GM19099 (cell line): ENCODE measurements around the gene ARL6IP4.

ENCODE experiments used
- POLR2A ChIP-seq: IDR thresholded peaks from 3 replicates; pipeline ENCODE4 v1.6.1; 2011; ENCODE audit warnings: low read depth; ENCODE audit not compliant: insufficient read length; ENCODE audit errors: extremely low read depth

Gene ARL6IP4

GRCh38 chr12:122981587-122982476 is 1.4 kb downstream of the ARL6IP4 start:
- TF ChIP-seq POLR2A: no peak

GRCh38 chr12:122982477-122982815 is 2.0 kb downstream of the ARL6IP4 start:
- no peak for TF ChIP-seq POLR2A

- TF ChIP-seq POLR2A: no peak
Measured at GRCh38 chr12:122982963-122983788, 2.7 kb downstream of the ARL6IP4 start.

- TF ChIP-seq POLR2A: no peak
Measured at GRCh38 chr12:122983789-122984515, 3.5 kb downstream of the ARL6IP4 start.

GRCh38 chr12:122984612-122985337 is 4.3 kb downstream of the ARL6IP4 start:
- peak; percentile 7 for TF ChIP-seq POLR2A

- no peak for TF ChIP-seq POLR2A
Measured at GRCh38 chr12:122985338-122986257, 5.1 kb downstream of the ARL6IP4 start.

GRCh38 chr12:122986258-122986871 is 5.9 kb downstream of the ARL6IP4 start:
- no peak for TF ChIP-seq POLR2A

GRCh38 chr12:122987086-122987951 is 6.8 kb downstream of the ARL6IP4 start:
- no peak for TF ChIP-seq POLR2A

- TF ChIP-seq POLR2A: no peak
Measured at GRCh38 chr12:122988036-122988435, 7.6 kb downstream of the ARL6IP4 start.

- no peak for TF ChIP-seq POLR2A
Measured at GRCh38 chr12:122988612-122989212, 8.2 kb downstream of the ARL6IP4 start.

- no peak for TF ChIP-seq POLR2A
Measured at GRCh38 chr12:122989225-122989839, 8.9 kb downstream of the ARL6IP4 start.

GRCh38 chr12:122989874-122990419 is 9.5 kb downstream of the ARL6IP4 start:
- no peak for TF ChIP-seq POLR2A

GRCh38 chr12:122990561-122990960 is 10.1 kb downstream of the ARL6IP4 start:
- no peak for TF ChIP-seq POLR2A
